Amygdala (tissue), 56 donors: ENCODE data around the gene KRT17.
"Not testable (repeated sequence)": the region's sequence is repeated elsewhere in the genome, so short reads cannot be mapped to it uniquely, and the experiment has no call there.

Source experiments
- DNase-seq, 56 donors: peaks; one replicate each; lab custom pipeline; 2025; lab: John Stamatoyannopoulos, UW

The KRT17 gene

DNA sequence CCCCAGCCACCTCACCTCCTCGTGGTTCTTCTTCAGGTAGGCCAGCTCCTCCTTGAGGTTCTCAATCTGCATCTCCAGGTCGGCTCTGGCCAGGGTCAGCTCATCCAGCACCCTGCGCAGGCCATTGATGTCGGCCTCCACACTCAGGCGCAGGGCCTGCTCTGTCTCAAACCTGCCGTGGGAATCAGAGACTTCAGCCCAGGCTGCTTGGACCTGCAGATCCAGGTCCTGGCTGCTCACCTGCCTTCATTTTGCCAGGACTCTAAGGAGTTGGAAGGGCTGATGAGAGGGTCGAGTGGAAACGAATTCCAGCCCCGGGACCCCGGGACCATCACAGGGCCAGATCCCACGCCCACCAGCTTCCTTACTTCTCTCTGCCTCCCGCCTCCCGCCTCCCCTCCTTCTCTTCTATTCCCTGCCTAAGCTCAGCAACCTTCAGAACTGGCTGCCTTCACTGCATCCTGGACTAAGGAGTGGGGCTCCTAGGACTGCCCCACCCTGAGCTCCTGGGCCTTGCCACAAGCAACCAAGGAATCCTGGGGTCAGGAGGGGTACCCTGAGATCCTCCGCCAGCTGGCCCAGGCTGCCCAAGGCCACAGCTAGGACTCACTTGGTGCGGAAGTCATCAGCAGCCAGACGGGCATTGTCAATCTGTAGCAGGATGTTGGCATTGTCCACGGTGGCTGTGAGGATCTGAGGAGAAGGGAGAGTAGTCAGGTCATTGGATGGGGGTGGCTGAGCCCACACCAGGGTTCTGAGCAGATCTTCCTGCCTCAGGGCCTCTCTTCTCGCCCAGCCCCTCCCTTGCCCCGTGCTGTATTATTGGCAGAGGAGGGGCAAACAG, 1.8 kb downstream of the KRT17 start:
- DNase-seq: not testable (repeated sequence)

- DNase-seq: no peak
Observed at GRCh38 chr17:41621916-41622315, 2.5 kb downstream of the KRT17 start.

GRCh38 chr17:41621435-41621817, 2.9 kb downstream of the KRT17 start:
- not testable (repeated sequence) for DNase-seq

DNA sequence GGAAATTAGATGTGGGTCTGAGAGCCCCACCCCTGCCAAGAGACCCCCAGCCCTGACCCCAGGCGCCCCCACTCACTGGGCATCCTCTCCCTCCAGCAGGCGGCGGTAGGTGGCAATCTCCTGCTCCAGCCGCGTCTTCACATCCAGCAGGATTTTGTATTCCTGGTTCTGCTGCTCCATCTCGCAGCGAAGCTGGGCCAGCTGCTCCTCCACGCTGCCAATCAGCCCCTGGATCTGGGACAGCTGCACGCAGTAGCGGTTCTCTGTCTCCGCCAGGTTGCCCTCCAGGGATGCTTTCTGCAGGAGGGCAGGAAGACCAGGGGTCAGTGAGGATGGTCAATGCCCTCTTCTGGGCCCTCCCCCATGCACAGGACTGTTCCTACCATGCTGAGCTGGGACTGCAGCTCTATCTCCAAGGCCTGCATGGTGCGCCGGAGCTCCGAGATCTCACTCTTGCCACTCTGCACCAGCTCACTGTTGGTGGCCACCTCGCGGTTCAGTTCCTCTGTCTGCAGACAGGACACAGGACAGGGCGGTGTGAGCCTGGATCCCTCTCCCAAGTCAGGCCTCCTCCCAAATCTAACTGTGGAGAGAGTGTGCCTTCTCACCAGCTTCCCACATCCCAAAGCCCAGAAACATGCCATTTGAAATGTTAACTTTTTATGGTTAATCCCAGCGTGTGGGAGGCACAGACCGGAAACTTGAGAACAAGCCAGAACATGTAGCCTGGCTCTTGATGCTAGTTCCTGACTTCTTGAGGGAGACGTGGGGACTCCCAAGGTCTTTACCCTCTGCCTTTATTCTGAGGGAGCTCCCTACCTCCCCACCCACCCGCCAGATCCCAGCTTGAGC, 3.6 kb downstream of the KRT17 start:
- no peak for DNase-seq

DNA sequence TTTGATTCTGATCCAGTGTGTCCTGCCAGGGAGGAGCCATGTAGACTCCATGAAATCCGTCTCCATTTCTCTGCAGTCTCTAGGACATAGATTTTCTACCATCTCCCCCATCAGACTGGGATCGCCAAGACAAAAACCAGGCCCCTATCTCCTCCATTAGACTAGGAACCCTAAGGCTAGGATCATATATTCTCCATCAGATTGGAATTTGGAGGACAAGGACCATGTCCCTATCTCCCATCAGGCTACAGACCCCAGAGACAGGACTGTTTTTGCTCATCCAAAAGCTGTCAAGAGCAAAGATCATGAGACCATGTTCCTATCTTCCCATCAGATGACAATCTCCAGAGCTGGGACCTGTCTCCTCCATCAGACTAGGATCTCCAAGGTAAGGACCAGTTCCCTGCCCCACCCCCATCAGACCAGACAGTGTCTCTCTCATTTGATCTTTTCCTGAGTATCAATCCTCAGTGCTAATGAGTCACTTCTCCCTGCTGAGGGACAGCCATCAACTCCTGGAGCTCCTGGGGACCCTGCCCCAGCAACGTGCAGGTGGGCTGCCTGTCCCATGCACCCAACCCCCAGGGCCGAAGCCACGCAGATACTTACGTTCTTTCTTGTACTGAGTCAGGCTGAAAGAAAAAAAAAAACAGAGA, 4.3 kb downstream of the KRT17 start:
- DNase-seq: not testable (repeated sequence)

DNA sequence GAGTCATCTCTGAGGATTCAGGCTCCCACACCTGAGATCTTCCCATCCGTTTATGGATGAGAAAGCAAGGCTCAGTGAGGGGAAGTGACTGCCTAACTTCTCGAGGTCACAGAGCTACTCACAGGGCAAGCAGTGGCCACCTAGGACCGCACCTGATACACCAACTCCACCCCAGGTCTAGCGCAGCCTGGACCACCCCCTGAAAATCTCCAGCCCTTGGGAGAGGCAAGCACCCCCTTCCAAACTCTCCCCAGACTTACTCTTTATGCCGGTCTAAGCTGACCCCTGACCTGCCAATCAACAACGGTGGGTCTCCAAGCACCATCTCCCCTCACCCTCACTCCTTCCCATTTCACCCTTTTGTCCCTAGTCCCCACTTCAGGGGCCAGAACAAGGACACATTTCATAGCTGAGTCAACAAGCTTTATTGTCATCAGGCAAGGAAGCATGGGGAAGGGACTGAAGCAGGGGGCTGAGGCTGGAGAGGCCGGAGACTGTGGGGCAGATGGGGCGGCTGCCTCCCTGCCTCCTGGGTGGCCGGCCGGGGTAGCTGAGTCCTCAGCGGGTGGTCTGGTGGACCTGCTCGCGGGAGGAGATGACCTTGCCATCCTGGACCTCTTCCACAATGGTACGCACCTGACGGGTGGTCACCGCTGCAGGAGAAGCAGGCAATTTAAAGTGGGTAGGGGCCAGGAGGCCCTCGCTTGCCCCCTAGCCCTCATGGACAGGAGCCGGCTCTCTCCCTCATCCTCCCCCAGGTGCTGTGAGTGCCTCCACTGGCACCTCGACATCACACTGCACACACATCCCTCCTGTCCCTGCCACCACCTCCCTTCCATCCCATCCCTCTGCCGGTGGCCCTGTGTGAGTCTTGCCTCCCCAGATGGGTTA, 5.1 kb downstream of the KRT17 start:
- DNase-seq: no peak

DNA sequence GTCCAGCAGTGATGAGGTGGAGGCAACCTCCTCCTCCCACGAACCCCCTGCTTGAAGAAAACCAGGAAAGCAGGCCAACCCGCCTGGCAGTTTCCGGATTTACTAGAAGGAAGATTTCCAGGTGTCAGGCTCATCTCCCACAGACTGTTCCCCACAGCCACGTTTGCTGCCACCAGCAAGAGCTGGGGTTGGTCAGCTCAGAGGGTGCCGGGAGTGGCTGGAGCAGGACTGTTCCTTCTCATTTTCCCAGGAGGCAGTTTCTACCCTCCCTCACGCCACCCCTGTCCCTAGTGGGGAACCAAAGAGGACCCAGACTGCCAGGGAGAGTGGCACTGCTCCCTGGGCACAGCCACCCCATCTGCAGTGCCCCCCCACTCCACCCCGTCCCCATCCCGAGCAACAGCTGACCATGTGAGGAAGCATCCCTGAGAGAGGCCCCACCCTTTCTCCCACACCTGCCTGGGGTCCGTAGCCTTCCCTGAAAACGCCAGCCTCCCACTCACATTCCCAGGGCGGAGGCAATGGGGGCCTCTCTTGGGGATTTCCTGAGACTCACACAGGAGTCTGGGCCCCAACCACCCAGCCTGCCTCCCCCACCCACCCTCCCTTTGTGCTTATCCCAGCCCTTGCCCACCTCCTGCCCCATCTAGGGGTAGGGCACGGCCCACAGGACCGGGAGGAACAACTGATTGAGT, 5.9 kb downstream of the KRT17 start:
- DNase-seq: no peak

GRCh38 chr17:41617698-41618097, 6.7 kb downstream of the KRT17 start:
- no peak for DNase-seq

- no peak for DNase-seq
Observed at GRCh38 chr17:41617136-41617535, 7.2 kb downstream of the KRT17 start.

DNA sequence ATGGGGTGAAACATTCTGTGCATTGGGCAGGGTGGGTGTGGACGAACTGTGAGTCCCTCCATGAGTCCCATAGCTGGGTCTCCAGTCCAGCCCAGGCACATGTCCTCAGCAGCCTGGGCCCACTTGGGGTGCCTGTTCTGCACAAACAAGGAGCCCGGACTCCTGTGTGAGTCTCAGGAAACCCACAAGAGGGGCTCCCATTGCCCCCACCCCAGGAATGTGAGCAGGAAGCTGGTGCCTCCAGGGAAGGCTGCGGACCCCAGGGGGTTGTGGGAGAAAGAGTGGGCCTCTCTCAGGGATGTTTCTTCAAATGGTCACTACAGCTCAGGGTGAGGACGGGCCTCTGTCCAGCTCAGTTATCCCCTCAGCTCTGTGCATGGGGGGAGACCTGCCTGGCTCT, 7.9 kb downstream of the KRT17 start:
- not testable (repeated sequence) for DNase-seq

GRCh38 chr17:41615454-41615853, 8.9 kb downstream of the KRT17 start:
- DNase-seq: no peak

GRCh38 chr17:41614767-41615166, 9.6 kb downstream of the KRT17 start:
- DNase-seq: peak in 2 of 56 donors; percentile 7 to 17

DNA sequence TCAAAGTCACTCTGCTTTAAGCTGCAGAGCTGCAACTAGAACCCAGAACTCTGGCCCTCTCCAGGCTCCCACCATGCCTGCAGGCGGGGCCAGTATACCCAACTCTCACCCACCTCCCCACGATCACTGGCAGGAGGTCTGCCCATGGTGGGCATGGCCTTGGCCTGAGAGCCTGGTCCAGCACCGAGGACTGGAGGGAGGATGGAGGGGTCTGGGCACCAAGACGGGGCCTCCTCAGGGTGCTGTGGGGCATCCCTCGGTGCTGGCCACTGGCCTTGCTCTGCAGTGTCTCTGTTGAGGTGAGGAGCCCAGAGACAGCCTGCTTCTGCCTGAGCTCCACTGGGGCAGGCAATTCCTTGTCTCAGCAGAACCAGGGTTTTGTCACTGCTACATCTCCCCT, 10.3 kb downstream of the KRT17 start:
- no peak for DNase-seq

DNA sequence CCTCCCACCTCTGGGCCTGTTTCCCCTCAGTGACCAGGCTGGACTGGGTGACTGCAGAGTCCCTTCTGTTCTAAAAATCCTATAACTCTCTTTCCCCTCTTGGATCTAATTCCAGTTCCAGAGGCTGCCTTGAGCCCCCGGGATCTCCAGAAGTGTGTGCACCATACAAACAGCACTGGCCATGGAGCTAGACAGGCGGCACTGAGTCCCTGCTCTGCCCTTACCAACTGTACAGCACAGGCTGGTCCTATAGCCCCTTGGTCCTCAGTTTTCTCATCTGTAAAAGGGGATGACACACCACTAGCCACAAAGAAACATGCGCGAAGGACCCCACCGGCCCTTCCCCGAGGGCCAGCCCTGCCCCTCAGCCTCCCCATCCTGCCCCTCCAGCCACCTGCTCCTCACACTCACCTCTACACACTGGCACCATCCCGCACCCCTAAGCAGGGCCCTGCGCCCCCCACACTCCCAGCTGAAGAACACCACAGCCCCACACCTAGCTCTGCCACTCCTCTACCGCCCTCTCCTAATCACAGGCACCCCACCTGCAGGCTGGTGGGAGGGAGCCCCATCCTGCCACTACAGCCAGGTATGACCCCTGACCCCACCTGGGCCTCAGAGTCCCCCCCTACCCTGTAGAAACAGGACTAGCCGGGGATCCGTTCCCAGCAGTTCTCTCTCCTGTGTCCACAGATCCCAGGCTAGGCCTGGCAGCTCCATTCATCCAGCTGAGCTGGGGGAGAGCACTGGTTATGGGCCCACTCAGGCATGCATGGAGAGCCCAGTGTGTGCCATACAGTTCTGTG, 10.9 kb downstream of the KRT17 start:
- no peak for DNase-seq

DNA sequence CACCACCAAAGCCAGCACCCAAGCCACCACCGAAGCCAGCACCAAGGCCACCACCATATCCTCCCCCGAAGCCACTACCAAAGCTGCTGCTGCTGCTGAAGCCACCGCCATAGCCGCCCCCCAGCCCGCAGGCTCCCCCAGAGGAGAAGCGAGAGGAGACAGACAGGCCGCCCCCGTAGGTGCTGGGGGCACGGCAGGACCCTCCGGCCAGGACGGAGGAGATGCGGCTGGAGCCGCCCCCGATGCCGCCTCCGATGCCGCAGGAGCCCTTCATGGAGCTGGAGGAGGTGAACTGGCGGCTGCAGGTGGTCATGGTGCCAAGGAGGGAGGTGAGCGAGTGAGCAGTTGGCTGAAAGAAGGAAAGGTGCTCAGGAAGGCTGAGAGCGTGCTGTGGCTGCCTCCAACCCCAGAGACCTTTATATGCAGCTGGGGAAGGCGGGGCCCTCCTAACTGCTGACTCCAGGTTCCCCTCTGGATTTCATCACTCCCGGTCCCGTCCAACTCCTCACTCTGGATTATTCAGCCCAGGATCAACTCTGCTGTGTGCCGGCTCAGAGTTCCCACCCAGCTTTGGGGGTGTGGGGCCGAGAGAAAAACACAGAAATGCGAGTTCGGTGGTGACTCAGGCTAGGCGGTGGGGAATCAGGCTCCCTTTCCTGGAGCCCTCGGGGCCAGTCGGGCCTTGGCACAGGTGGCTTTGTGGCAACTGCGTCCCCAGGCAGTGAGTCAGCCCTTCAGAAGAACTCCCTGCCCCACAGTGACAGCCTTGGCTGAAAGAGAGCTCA, 11.8 kb downstream of the KRT17 start, which contains the start of gene KRT16:
Gene KRT16 (minus strand): TSS at position 392 of the 785 bp plus-strand sequence. CDS start 79 bp downstream, at position 313.
- DNase-seq: not testable (repeated sequence)

GRCh38 chr17:41610965-41611640, 13.3 kb downstream of the KRT17 start:
- DNase-seq: no peak

DNA sequence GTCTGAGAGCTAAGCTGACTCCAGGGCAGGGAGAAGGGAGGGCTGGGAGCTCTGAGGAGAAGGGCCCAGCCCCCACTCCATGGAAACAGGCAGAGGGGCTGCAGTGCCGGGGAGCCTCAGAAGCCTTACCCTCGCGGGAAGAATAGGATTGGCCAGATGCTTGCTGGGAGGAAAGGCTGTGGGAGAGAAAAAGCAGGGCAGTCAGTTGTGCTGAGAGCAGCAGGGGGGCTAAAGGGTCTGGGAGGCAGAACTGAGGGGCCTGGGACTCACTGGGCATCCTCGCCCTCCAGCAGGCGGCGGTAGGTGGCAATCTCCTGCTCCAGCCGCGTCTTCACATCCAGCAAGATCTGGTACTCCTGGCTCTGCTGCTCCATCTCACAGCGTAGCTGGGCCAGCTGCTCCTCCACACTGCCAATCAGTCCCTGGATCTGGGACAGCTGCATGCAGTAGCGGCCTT, 14.3 kb downstream of the KRT17 start:
- DNase-seq: peak in 1 of 56 donors; percentile 5
